Neural cell (in vitro differentiated cells): ENCODE results near the gene SIX5. TPM values are rescaled to one million over a fixed set of nuclear protein-coding genes. Genes with fewer than 3 reads are reported as not detected.

Source experiments
- H2AFZ ChIP-seq: fragments of 200-600, 300-800 bp; sonication (generic), shearing (Covaris generic); 2 replicates; pipeline ENCODE4 v1.6.0; 2014; ENCODE audit warnings: low read depth, mild to moderate bottlenecking, antibody characterized with exemption, low read length, moderate library complexity
- H3F3A ChIP-seq: fragments of 200-600 bp; shearing (Covaris generic); 2 replicates; pipeline ENCODE4 v1.6.1; 2016; ENCODE audit warnings: mild to moderate bottlenecking, moderate library complexity, mixed read lengths, antibody characterized with exemption, low read length; ENCODE audit not compliant: insufficient read depth, poor library complexity, severe bottlenecking
- H3K27ac ChIP-seq: fragments of 200-600, 300-800 bp; sonication (generic), shearing (Covaris generic); 2 replicates; pipeline ENCODE4 v1.5.1; 2014; ENCODE audit warnings: mild to moderate bottlenecking, low read length, moderate library complexity
- H3K27me3 ChIP-seq: fragments of 300-800, 200-600 bp; sonication (generic), shearing (Covaris generic); 2 replicates; pipeline ENCODE4 v1.6.0; 2014; ENCODE audit warnings: mild to moderate bottlenecking, low read depth, low read length, moderate library complexity; ENCODE audit not compliant: insufficient read depth
- H3K36me3 ChIP-seq: fragments of 300-800, 200-600 bp; sonication (generic), shearing (Covaris generic); 2 replicates; pipeline ENCODE4 v1.5.1; 2014; ENCODE audit warnings: mild to moderate bottlenecking, antibody characterized with exemption, low read length, moderate library complexity; ENCODE audit not compliant: insufficient read depth
- H3K4me2 ChIP-seq: fragments of 300-800, 200-600 bp; sonication (generic), shearing (Covaris generic); 2 replicates; pipeline ENCODE4 v1.6.0; 2014; ENCODE audit warnings: mild to moderate bottlenecking, low read length
- H3K4me3 ChIP-seq: fragments of 300-800, 200-600 bp; sonication (generic), shearing (Covaris generic); 2 replicates; pipeline ENCODE4 v1.5.1; 2014; ENCODE audit warnings: mild to moderate bottlenecking, low read length, moderate library complexity
- H3K79me2 ChIP-seq: fragments of 200-600 bp; shearing (Covaris generic); replicated peaks from 2 replicates; pipeline ENCODE4 v1.6.0; 2014; ENCODE audit warnings: mild to moderate bottlenecking, low read length, moderate library complexity; ENCODE audit not compliant: insufficient read depth
- H3K9ac ChIP-seq: fragments of 300-800, 200-600 bp; sonication (generic), shearing (Covaris generic); 2 replicates; pipeline ENCODE4 v1.6.1; 2016; ENCODE audit warnings: mild to moderate bottlenecking, low read length, mixed read lengths
- H3K9me2 ChIP-seq: fragments of 200-600 bp; shearing (Covaris generic); 2 replicates; pipeline ENCODE4 v1.6.1; 2016; ENCODE audit warnings: mild to moderate bottlenecking, low read length, mixed read lengths; ENCODE audit not compliant: insufficient read depth
- H3K9me3 ChIP-seq: fragments of 200-600, 300-800 bp; sonication (generic), shearing (Covaris generic); 2 replicates; pipeline ENCODE4 v1.6.1; 2016; ENCODE audit warnings: mild to moderate bottlenecking, mixed run types, low read length, moderate library complexity, mixed read lengths
- H4K20me1 ChIP-seq: fragments of 200-600 bp; shearing (Covaris generic); 2 replicates; pipeline ENCODE4 v1.6.1; 2016; ENCODE audit warnings: mild to moderate bottlenecking, mixed run types; ENCODE audit not compliant: insufficient read depth
- EP300 ChIP-seq: fragments of 450-650 bp; conservative IDR thresholded peaks from 2 replicates; pipeline ENCODE4 v1.6.1; 2014; ENCODE audit warnings: antibody characterized with exemption, mild to moderate bottlenecking, moderate library complexity; ENCODE audit not compliant: poor library complexity, severe bottlenecking
- EZH2 ChIP-seq: fragments of 200-600, 300-800 bp; shearing (Covaris generic), sonication (generic); IDR thresholded peaks from 2 replicates; pipeline ENCODE4 v1.6.1; 2014; ENCODE audit warnings: antibody characterized with exemption, low read length, borderline replicate concordance, mild to moderate bottlenecking; ENCODE audit not compliant: insufficient read depth, poor library complexity, severe bottlenecking
- MXI1 ChIP-seq: fragments of 450-650 bp; conservative IDR thresholded peaks from 2 replicates; pipeline ENCODE4 v1.6.1; 2014; ENCODE audit warnings: antibody characterized with exemption, mild to moderate bottlenecking; ENCODE audit not compliant: poor library complexity, severe bottlenecking
- POLR2AphosphoS5 ChIP-seq: IDR thresholded peaks from 2 replicates; pipeline ENCODE4 v1.6.1; 2012
- RAD21 ChIP-seq: fragments of 450-650 bp; conservative IDR thresholded peaks from 2 replicates; pipeline ENCODE4 v1.6.1; 2014; ENCODE audit warnings: antibody characterized with exemption, mild to moderate bottlenecking, moderate library complexity
- SMC3 ChIP-seq: fragments of 450-650 bp; conservative IDR thresholded peaks from 2 replicates; pipeline ENCODE4 v1.6.1; 2014; ENCODE audit warnings: antibody characterized with exemption, mild to moderate bottlenecking, moderate library complexity; ENCODE audit not compliant: poor library complexity
- TAF1 ChIP-seq: IDR thresholded peaks from 2 replicates; pipeline ENCODE4 v1.6.1; 2012; ENCODE audit warnings: low read depth
- polyA plus RNA-seq: library from polyadenylated mRNA; depleted of rRNA; stranded (reverse); fragments of >200 nt; gene quantifications from 2 replicates; pipeline ENCODE4 v1.2.3, GENCODE V29; 2014
- TF ChIP-seq, protein P1 (sequence below): IDR thresholded peaks from 2 replicates; pipeline ENCODE4 v1.6.1; 2012; ENCODE audit warnings: borderline replicate concordance
- TF ChIP-seq, protein P2 (sequence below): fragments of 450-650 bp; IDR thresholded peaks from 2 replicates; pipeline ENCODE4 v1.5.1; 2014; ENCODE audit warnings: antibody characterized with exemption, mild to moderate bottlenecking, moderate library complexity; ENCODE audit not compliant: poor library complexity, severe bottlenecking

SIX5 gene
- polyA plus RNA-seq, 1 donor from 2014 or later, result not detected

DNA sequence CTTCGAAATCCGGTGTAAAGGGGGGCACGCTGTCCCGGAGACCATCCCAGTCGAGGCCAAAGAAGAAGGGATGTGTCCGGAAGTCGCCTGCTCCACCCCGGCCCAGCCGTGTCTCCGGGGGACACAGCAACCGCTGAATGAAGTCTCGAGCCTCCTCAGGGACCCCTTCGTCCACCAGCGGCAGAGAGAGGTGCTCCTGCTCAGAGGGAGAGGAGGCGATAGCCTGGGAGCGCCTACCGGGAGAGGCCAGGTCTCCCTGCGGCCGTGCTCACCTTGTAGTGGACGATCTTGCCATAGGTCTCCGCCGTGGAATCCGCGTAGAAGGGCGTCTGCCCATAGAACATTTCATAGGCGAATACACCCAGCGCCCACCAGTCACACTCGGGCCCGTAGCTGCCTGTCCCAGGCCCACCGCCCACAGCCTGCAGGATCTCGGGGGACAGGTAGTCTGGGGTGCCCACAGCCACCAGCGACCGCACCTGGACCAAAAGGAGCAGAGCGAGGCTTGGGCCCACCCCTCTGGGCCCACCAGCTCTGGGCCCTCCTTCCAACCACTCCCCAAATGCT, 8.4 kb upstream of the SIX5 start:
- Histone ChIP-seq H3K27ac (no peak overlapping the region), H3K36me3 (no peaks in the 10 kb centered on the region), H3K9me2 (no peaks in the 10 kb centered on the region), H3K4me2 (no peak overlapping the region), H3K9me3 (no peaks in the 10 kb centered on the region), H3K9ac (no peak overlapping the region), H3F3A (no peaks in the 10 kb centered on the region), H3K27me3 (no peaks in the 10 kb centered on the region), H4K20me1 (no peaks in the 10 kb centered on the region), H3K79me2 (no peaks in the 10 kb centered on the region), H3K4me3 (no peak overlapping the region), H2AFZ (no peak overlapping the region)
- TF ChIP-seq MXI1 (no peak), RAD21 (no peak), POLR2AphosphoS5 (no peak)

DNA sequence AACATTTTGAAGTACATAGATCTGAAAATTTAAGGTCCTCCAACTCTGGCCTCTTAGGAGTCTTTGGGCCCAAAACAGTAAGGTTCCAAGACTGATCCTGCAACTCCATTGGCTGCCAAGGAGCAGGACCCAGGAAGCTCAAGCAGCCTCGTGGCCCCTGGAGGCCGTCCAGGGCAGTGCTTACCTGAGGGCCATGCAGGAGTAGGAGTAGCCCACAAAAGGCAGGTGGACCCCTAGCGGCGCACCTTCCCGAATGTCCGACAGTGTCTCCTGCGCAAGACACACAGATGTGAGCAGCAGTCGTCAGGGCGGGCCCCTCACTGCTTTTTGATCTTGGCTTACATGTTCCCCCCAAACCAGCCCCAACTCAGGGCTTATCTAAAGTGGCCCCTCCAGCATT, 5.7 kb upstream of the SIX5 start:
- Histone ChIP-seq H3K9ac (no peak overlapping the region), H3F3A (no peaks in the 10 kb centered on the region), H2AFZ (no peak overlapping the region), H4K20me1 (no peaks in the 10 kb centered on the region), H3K4me2 (no peak overlapping the region), H3K79me2 (no peaks in the 10 kb centered on the region), H3K9me2 (no peaks in the 10 kb centered on the region), H3K4me3 (no peak overlapping the region), H3K9me3 (no peaks in the 10 kb centered on the region), H3K27ac (no peak overlapping the region), H3K36me3 (no peaks in the 10 kb centered on the region), H3K27me3 (no peaks in the 10 kb centered on the region)
- TF ChIP-seq POLR2AphosphoS5, result no peak
- TF ChIP-seq SMC3, result no peak
- TF ChIP-seq EZH2, result no peak
- no peak for TF ChIP-seq RAD21
- TF ChIP-seq, protein P1, sequence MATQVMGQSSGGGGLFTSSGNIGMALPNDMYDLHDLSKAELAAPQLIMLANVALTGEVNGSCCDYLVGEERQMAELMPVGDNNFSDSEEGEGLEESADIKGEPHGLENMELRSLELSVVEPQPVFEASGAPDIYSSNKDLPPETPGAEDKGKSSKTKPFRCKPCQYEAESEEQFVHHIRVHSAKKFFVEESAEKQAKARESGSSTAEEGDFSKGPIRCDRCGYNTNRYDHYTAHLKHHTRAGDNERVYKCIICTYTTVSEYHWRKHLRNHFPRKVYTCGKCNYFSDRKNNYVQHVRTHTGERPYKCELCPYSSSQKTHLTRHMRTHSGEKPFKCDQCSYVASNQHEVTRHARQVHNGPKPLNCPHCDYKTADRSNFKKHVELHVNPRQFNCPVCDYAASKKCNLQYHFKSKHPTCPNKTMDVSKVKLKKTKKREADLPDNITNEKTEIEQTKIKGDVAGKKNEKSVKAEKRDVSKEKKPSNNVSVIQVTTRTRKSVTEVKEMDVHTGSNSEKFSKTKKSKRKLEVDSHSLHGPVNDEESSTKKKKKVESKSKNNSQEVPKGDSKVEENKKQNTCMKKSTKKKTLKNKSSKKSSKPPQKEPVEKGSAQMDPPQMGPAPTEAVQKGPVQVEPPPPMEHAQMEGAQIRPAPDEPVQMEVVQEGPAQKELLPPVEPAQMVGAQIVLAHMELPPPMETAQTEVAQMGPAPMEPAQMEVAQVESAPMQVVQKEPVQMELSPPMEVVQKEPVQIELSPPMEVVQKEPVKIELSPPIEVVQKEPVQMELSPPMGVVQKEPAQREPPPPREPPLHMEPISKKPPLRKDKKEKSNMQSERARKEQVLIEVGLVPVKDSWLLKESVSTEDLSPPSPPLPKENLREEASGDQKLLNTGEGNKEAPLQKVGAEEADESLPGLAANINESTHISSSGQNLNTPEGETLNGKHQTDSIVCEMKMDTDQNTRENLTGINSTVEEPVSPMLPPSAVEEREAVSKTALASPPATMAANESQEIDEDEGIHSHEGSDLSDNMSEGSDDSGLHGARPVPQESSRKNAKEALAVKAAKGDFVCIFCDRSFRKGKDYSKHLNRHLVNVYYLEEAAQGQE, result no peak
- no peak for TF ChIP-seq TAF1
- TF ChIP-seq MXI1, result no peak
- TF ChIP-seq EP300, result no peak
- TF ChIP-seq, protein P2, sequence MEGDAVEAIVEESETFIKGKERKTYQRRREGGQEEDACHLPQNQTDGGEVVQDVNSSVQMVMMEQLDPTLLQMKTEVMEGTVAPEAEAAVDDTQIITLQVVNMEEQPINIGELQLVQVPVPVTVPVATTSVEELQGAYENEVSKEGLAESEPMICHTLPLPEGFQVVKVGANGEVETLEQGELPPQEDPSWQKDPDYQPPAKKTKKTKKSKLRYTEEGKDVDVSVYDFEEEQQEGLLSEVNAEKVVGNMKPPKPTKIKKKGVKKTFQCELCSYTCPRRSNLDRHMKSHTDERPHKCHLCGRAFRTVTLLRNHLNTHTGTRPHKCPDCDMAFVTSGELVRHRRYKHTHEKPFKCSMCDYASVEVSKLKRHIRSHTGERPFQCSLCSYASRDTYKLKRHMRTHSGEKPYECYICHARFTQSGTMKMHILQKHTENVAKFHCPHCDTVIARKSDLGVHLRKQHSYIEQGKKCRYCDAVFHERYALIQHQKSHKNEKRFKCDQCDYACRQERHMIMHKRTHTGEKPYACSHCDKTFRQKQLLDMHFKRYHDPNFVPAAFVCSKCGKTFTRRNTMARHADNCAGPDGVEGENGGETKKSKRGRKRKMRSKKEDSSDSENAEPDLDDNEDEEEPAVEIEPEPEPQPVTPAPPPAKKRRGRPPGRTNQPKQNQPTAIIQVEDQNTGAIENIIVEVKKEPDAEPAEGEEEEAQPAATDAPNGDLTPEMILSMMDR, result no peak
